GM19324 (cell line): ENCODE measurements around the gene ROGDI.

Experiments
- ATAC-seq: cut with Tn5 transposase; IDR thresholded peaks from one replicate; pipeline ENCODE4 v1.9.1; 2021; ENCODE audit warnings: mild to moderate bottlenecking, moderate library complexity; ENCODE audit not compliant: unreplicated experiment, low FRiP score

The ROGDI gene

GRCh38 chr16:4814542-4815173, 12.2 kb upstream of the ROGDI start:
- no peak for ATAC-seq

GRCh38 chr16:4814046-4814445, 11.6 kb upstream of the ROGDI start:
- ATAC-seq = no peak

- ATAC-seq = no peak
Observed at GRCh38 chr16:4813251-4814003, 11.0 kb upstream of the ROGDI start.

DNA sequence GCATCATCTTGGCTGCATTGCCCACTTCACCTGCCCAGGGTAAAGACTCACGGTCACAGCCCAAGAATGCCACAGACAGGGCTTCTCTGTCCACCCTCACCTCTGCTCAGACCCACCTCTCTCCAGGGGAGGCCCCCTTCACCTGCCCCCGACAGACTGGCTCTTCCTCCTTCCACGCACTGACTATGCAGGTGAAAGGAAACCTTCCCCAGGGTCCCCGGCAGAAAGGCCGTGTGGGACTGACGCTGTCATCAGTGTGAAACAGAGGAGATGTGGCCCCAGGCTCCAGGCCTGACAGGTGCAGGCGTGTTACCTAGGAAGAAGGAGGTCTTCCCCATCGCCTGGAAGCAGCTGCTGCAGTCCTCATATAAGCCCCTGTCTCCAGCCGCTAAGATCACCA, 9.3 kb upstream of the ROGDI start:
- ATAC-seq = no peak

- no peak for ATAC-seq
Observed at GRCh38 chr16:4811242-4811641, 8.8 kb upstream of the ROGDI start.

- ATAC-seq = no peak
Observed at GRCh38 chr16:4806280-4806679, 3.8 kb upstream of the ROGDI start.

GRCh38 chr16:4805231-4805630, 2.8 kb upstream of the ROGDI start:
- no peak for ATAC-seq

GRCh38 chr16:4803898-4804762, 1.7 kb upstream of the ROGDI start:
- no peak for ATAC-seq

- no peak for ATAC-seq
Observed at GRCh38 chr16:4803401-4803844, 990 bp upstream of the ROGDI start.

DNA sequence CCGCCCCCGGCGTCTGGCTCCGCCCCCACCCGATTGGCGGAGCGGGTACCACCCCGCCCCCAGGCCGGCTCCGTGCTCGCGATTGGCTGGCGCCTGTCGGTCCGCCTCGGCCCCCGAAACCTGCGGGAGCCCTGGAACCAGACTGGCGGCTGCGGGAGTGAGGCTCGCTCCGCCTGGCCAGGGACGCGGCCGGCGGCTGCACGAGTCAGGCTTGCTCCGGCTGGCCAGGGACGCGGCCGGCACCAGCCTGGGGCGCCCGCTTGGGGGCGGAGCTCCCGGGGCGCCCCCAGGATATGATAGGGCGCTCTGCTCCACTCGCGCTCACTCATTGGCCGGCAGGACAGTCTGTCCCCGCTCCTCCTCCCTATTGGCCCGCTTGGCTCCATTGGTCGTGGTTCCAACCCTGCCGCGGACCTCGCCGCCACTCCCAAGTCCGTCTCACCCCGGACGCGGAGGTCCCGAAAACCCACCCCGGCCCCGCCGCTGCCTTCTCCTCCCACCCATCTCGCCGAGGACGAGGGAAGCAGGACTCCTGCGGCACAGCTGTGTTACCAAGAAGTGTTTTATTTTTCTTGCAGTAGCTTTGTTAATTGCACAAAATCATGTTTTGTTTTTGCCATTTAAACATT, 340 bp upstream of the ROGDI start:
- ATAC-seq = peak; percentile 94

- no peak for ATAC-seq
Observed at GRCh38 chr16:4801051-4801961, 1.1 kb downstream of the ROGDI start.

GRCh38 chr16:4800290-4801041, 2.0 kb downstream of the ROGDI start:
- no peak for ATAC-seq

- ATAC-seq = no peak
Observed at GRCh38 chr16:4799171-4799855, 3.1 kb downstream of the ROGDI start.

DNA sequence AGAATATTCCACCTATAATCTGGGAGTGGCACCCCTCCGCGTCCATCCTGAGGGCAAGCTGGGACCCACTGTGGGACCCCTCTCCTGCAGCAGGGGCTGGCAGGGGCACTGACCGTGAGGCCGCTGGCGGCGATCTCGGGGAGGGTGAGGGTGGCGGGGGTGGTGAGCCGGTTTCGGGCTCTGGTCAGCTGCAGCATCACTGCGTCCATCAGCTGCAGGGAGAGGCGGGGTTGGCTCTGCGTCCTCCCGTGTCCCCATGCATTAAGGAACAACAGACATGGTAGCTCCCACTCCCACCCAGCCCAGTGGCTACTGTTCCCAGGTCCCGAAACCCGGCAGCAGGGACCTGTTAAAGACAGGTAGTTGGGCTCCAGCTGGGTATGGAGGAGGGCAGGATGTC, 4.0 kb downstream of the ROGDI start:
- no peak for ATAC-seq

GRCh38 chr16:4797805-4798252, 4.6 kb downstream of the ROGDI start:
- ATAC-seq = no peak

- ATAC-seq = no peak
Observed at GRCh38 chr16:4796982-4797804, 5.2 kb downstream of the ROGDI start.

DNA sequence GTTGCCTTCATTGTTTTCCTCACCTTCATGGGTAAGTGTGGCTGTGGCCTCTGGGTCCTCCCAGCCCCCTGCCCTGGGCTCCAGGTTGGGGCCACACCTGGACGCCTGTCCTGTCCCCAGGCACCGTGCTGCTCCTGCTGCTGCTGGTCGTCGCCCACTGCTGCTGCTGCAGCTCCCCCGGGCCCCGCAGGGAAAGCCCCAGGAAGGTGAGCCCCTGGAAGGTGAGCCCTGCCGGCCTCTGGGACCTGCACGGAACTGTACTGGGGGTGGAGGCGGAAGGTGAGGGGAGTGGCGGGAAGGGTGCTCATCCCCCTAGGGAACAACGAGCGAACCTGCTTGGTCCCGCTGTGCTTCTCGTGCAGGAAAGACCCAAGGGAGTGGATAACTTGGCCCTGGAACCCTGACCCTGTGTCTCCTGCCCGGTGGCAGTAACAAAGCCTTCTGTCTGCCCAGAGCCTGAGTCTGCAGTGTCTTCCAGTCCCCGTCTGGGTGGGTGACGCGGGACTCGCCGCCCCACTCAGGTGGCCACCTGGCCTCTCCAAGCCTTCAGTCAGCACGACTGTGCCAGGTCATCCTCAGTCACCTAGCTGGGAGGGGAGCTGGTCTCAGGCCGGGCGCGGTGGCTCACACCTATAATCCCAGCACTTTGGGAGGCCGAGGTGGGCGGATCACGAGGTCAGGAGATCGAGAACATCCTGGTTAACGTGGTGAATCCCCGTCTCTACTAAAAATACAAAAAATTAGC, 6.4 kb downstream of the ROGDI start:
- no peak for ATAC-seq
